HUES48 (cell line): ENCODE data around the gene CCM2.

Source experiments
- H3K27ac ChIP-seq: one replicate; pipeline ENCODE4 v1.7.0; 2013; ENCODE audit warnings: low read depth, low read length, inconsistent platforms
- H3K27me3 ChIP-seq: 2 replicates; pipeline ENCODE4 v1.6.1; 2013; ENCODE audit warnings: mild to moderate bottlenecking, low read length; ENCODE audit not compliant: control insufficient read depth, insufficient read depth
- H3K36me3 ChIP-seq: 2 replicates; pipeline ENCODE4 v1.6.1; 2013; ENCODE audit warnings: low read length; ENCODE audit not compliant: control insufficient read depth, insufficient read depth
- H3K4me1 ChIP-seq: 2 replicates; pipeline ENCODE4 v1.6.1; 2013; ENCODE audit warnings: mild to moderate bottlenecking, low read length; ENCODE audit not compliant: control insufficient read depth, insufficient read depth
- H3K4me3 ChIP-seq: 2 replicates; pipeline ENCODE4 v1.5.1; 2013; ENCODE audit warnings: mild to moderate bottlenecking, low read depth, low read length
- H3K9ac ChIP-seq: 2 replicates; pipeline ENCODE4 v1.6.1; 2013; ENCODE audit warnings: mild to moderate bottlenecking, low read depth, low read length, moderate library complexity
- H3K9me3 ChIP-seq: 2 replicates; pipeline ENCODE4 v1.6.1; 2013; ENCODE audit warnings: low read length; ENCODE audit not compliant: control insufficient read depth, insufficient read depth

CCM2 gene

GRCh38 chr7:44970523-44971051, 29.4 kb upstream of the CCM2 start:
- Histone ChIP-seq H3K4me3 (no peak overlapping the region), H3K27ac (no peak overlapping the region), H3K4me1 (no peaks in the 10 kb centered on the region), H3K9ac (no peak overlapping the region), H3K36me3 (no peaks in the 10 kb centered on the region), H3K27me3 (no peaks in the 10 kb centered on the region), H3K9me3 (no peaks in the 10 kb centered on the region)

- H3K36me3 ChIP-seq = no peaks in the 10 kb centered on the region
- H3K27me3 ChIP-seq = no peaks in the 10 kb centered on the region
- no peak overlapping the region for H3K9ac ChIP-seq
- H3K9me3 ChIP-seq = no peaks in the 10 kb centered on the region
- H3K4me1 ChIP-seq = no peaks in the 10 kb centered on the region
- no peak overlapping the region for H3K4me3 ChIP-seq
- H3K27ac ChIP-seq = no peak overlapping the region
Observed at GRCh38 chr7:44971188-44971901, 28.7 kb upstream of the CCM2 start.

DNA sequence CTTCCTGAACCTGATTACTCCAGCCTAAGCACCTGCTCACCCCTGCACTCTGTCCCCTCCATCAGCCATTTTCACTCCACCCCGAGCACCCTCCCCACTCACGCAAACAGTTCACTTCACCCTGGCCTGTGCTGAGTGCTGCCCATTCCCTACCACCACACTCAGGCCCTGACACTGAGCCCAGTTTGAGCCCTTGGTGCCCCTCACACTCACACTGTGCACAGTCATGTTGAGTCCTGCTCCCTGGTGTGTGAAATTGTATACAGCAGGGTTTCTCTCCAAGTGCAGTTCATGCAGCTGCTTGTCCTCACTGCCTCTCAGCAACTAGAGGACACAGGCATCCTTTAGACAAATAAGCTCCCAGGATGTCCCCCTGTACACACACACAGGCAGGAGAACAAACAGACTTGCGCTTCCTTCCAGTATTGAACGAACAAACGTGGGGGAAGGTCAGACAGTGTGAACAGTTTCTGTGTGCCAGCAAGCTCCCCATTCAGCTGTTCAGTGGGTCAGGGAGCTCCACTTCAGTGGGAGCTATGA, 28.0 kb upstream of the CCM2 start:
- no peaks in the 10 kb centered on the region for H3K9me3 ChIP-seq
- no peaks in the 10 kb centered on the region for H3K36me3 ChIP-seq
- no peak overlapping the region for H3K27ac ChIP-seq
- no peak overlapping the region for H3K4me3 ChIP-seq
- no peaks in the 10 kb centered on the region for H3K27me3 ChIP-seq
- no peaks in the 10 kb centered on the region for H3K4me1 ChIP-seq
- H3K9ac ChIP-seq = no peak overlapping the region

DNA sequence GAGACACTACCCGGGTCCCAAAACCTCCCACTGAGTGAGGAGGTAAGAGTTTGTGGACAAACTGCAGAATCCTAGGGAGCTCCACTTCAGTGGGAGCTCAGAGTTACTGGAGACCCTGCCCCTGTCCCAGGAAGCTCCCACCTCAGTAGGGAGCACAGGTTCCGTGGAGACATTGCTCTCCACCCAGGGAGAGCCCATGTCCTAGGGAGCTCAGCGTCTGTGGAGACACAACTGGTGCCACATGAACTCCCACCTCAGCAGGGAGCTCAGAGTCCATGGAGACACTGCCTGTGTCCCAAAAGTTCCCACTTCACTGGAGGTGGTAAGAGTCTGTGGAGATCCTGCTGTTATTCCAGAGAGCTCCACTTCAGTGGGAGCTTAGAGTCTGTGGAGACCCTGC, 27.4 kb upstream of the CCM2 start:
- H3K4me1 ChIP-seq = no peaks in the 10 kb centered on the region
- H3K4me3 ChIP-seq = no peak overlapping the region
- no peak overlapping the region for H3K27ac ChIP-seq
- no peaks in the 10 kb centered on the region for H3K9me3 ChIP-seq
- H3K27me3 ChIP-seq = no peaks in the 10 kb centered on the region
- no peaks in the 10 kb centered on the region for H3K36me3 ChIP-seq
- no peak overlapping the region for H3K9ac ChIP-seq

- H3K9me3 ChIP-seq = no peaks in the 10 kb centered on the region
- no peaks in the 10 kb centered on the region; the same call in 1 of the 2 replicates for H3K36me3 ChIP-seq
- H3K4me1 ChIP-seq = no peaks in the 10 kb centered on the region
- no peak overlapping the region for H3K27ac ChIP-seq
- no peak overlapping the region for H3K4me3 ChIP-seq
- H3K27me3 ChIP-seq = no peaks in the 10 kb centered on the region
- H3K9ac ChIP-seq = no peak overlapping the region
Observed at GRCh38 chr7:44973610-44974401, 26.2 kb upstream of the CCM2 start.

GRCh38 chr7:44974549-44974948, 25.5 kb upstream of the CCM2 start:
- H3K4me3 ChIP-seq = no peak overlapping the region
- H3K27me3 ChIP-seq = no peaks in the 10 kb centered on the region
- no peak overlapping the region for H3K9ac ChIP-seq
- H3K4me1 ChIP-seq = no peaks in the 10 kb centered on the region
- no peaks in the 10 kb centered on the region for H3K9me3 ChIP-seq
- no peak overlapping the region for H3K27ac ChIP-seq
- no peaks in the 10 kb centered on the region; the same call in 1 of the 2 replicates for H3K36me3 ChIP-seq

GRCh38 chr7:44975331-44976039, 24.5 kb upstream of the CCM2 start:
- Histone ChIP-seq H3K9me3 (no peaks in the 10 kb centered on the region), H3K36me3 (peaks cover under 1% of the 10 kb centered on the region; the same call in 1 of the 2 replicates), H3K27ac (no peak overlapping the region), H3K4me1 (no peaks in the 10 kb centered on the region), H3K4me3 (no peak overlapping the region), H3K9ac (no peak overlapping the region), H3K27me3 (no peaks in the 10 kb centered on the region)

- Histone ChIP-seq H3K9me3 (no peaks in the 10 kb centered on the region), H3K27me3 (no peaks in the 10 kb centered on the region), H3K36me3 (peaks cover 7% of the 10 kb centered on the region; the same call in 1 of the 2 replicates), H3K4me1 (no peaks in the 10 kb centered on the region), H3K27ac (no peak overlapping the region), H3K9ac (no peak overlapping the region), H3K4me3 (no peak overlapping the region)
Observed at GRCh38 chr7:44976040-44976745, 23.8 kb upstream of the CCM2 start.

GRCh38 chr7:44976746-44977196, 23.2 kb upstream of the CCM2 start:
- H3K4me3 ChIP-seq = no peak overlapping the region
- H3K9ac ChIP-seq = no peak overlapping the region
- peaks cover 13% of the 10 kb centered on the region for H3K36me3 ChIP-seq
- no peaks in the 10 kb centered on the region for H3K4me1 ChIP-seq
- H3K9me3 ChIP-seq = no peaks in the 10 kb centered on the region
- H3K27me3 ChIP-seq = no peaks in the 10 kb centered on the region
- H3K27ac ChIP-seq = no peak overlapping the region

DNA sequence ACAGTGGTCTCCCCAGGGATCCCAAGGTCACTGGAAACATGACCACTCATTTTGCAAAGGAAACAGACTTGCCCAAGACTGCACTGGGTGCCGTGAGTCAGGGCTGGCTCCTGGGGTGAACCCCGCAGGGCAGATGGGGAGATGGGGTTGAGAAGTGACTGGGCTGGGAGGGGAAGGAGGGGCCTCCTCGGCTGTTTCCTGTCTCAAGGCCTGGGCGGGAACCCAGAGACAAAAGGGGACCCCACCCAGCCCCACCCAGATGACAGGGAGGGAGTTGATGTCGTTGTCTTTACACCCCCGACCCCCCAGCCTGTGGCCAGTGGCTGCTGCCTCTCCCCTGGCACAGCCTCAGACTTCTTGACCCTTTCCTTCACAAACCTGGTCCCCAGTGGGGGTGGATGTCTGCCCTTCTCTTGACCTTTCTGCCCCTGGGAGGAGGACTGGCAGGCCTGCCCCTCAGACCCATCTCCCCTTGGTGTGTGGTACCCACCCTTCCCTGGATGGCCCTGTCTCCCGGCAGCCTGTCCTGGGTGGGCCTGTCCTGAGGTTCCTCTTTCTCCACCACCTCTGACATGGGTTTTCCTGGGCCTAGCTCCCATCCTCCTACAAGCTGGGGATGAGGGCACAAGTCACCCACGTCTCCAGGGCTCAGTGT, 22.6 kb upstream of the CCM2 start:
- Histone ChIP-seq H3K36me3 (peaks cover 17% of the 10 kb centered on the region), H3K4me3 (no peak overlapping the region), H3K4me1 (no peaks in the 10 kb centered on the region), H3K27me3 (no peaks in the 10 kb centered on the region), H3K9me3 (no peaks in the 10 kb centered on the region), H3K27ac (no peak overlapping the region), H3K9ac (no peak overlapping the region)
